Measurements from ENCODE around the gene NAP1L5. TPM values are rescaled to one million over a fixed set of nuclear protein-coding genes. Genes with fewer than 3 reads are reported as not detected.

Gene NAP1L5
- total and polyA plus RNA-seq, 2 experiments from 2014 or later: 2.0 to 2.4 TPM

DNA sequence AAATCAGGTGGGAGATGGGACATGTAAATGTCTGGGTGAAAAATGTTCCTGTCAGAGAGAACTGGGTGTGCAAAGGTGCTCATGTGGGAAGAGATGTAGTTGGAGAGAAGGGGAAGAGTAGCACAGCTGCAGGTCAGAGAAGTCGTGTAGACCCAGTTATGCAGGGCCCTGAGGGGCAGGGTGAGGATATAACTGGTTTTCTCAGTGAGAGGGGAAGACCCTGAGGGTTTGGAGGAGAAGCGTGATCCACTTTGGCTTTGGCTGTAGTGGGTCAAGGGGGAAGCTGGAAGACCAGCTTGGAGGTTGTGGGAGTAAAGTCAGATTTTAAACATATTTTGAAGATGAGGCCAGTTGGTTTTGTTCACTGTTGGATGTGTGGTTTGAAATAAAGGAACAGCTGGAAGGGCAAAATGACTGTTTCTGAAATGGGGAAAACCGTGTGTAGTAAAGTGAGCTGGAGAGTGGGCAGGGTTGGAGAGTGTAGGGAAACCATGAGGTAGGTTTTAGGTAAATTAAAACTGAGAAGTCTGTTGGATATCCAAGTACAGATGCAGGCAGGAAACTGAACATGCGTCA lies 44.2 kb downstream of the NAP1L5 start:
- no peaks in the 10 kb centered on the region for H3K79me2 ChIP-seq (replicated peaks; ENCODE audit: insufficient read depth)
- no peak overlapping the region for H2AFZ ChIP-seq
- Mint-ChIP-seq H3K27me3 (ENCODE audit: insufficient read depth, low read depth, poor library complexity) (peaks cover 6% of the 10 kb centered on the region), H3K9me3 (no peaks in the 10 kb centered on the region; the same call in 2 of the 3 replicates), H3K4me3 (no peak overlapping the region), H3K36me3 (ENCODE audit: low read depth) (no peaks in the 10 kb centered on the region; the same call in 2 of the 3 replicates), H3K4me1 (peaks cover 24% of the 10 kb centered on the region), H3K27ac (peak overlapping the region; percentile 42; the same call in 1 of the 2 replicates)
- no peaks in the 10 kb centered on the region for H3K9me2 ChIP-seq (ENCODE audit: insufficient read depth)
- no peaks in the 10 kb centered on the region for H4K20me1 ChIP-seq (replicated peaks; ENCODE audit: insufficient read depth)
- H3K27me3 ChIP-seq (ENCODE audit: insufficient read depth): no peaks in the 10 kb centered on the region
- no peaks in the 10 kb centered on the region for H3K36me3 ChIP-seq (ENCODE audit: insufficient read depth)
- peaks cover 19% of the 10 kb centered on the region for H3K4me1 ChIP-seq (ENCODE audit: insufficient read depth)
- H3K27ac ChIP-seq (ENCODE audit: low read depth): no peak overlapping the region
- TF ChIP-seq ZNF114 (CRISPR knock-in tag; IDR thresholded peaks at IDR 0.05) (no peak), EZH2phosphoT487 (IDR thresholded peaks at IDR 0.05; ENCODE audit: unreplicated experiment) (no peak), CREB1 (CRISPR knock-in tag; IDR thresholded peaks at IDR 0.05; ENCODE audit: low read depth) (no peak), JUNB (IDR thresholded peaks at IDR 0.05; ENCODE audit: unreplicated experiment) (no peak), ZNF331 (CRISPR knock-in tag; IDR thresholded peaks at IDR 0.05; ENCODE audit: low read depth) (no peak), POLR2AphosphoS5 (IDR thresholded peaks at IDR 0.05; ENCODE audit: low read depth) (no peak), STAT1 (IDR thresholded peaks at IDR 0.05; ENCODE audit: unreplicated experiment) (no peak)
- TF ChIP-seq, protein P1, sequence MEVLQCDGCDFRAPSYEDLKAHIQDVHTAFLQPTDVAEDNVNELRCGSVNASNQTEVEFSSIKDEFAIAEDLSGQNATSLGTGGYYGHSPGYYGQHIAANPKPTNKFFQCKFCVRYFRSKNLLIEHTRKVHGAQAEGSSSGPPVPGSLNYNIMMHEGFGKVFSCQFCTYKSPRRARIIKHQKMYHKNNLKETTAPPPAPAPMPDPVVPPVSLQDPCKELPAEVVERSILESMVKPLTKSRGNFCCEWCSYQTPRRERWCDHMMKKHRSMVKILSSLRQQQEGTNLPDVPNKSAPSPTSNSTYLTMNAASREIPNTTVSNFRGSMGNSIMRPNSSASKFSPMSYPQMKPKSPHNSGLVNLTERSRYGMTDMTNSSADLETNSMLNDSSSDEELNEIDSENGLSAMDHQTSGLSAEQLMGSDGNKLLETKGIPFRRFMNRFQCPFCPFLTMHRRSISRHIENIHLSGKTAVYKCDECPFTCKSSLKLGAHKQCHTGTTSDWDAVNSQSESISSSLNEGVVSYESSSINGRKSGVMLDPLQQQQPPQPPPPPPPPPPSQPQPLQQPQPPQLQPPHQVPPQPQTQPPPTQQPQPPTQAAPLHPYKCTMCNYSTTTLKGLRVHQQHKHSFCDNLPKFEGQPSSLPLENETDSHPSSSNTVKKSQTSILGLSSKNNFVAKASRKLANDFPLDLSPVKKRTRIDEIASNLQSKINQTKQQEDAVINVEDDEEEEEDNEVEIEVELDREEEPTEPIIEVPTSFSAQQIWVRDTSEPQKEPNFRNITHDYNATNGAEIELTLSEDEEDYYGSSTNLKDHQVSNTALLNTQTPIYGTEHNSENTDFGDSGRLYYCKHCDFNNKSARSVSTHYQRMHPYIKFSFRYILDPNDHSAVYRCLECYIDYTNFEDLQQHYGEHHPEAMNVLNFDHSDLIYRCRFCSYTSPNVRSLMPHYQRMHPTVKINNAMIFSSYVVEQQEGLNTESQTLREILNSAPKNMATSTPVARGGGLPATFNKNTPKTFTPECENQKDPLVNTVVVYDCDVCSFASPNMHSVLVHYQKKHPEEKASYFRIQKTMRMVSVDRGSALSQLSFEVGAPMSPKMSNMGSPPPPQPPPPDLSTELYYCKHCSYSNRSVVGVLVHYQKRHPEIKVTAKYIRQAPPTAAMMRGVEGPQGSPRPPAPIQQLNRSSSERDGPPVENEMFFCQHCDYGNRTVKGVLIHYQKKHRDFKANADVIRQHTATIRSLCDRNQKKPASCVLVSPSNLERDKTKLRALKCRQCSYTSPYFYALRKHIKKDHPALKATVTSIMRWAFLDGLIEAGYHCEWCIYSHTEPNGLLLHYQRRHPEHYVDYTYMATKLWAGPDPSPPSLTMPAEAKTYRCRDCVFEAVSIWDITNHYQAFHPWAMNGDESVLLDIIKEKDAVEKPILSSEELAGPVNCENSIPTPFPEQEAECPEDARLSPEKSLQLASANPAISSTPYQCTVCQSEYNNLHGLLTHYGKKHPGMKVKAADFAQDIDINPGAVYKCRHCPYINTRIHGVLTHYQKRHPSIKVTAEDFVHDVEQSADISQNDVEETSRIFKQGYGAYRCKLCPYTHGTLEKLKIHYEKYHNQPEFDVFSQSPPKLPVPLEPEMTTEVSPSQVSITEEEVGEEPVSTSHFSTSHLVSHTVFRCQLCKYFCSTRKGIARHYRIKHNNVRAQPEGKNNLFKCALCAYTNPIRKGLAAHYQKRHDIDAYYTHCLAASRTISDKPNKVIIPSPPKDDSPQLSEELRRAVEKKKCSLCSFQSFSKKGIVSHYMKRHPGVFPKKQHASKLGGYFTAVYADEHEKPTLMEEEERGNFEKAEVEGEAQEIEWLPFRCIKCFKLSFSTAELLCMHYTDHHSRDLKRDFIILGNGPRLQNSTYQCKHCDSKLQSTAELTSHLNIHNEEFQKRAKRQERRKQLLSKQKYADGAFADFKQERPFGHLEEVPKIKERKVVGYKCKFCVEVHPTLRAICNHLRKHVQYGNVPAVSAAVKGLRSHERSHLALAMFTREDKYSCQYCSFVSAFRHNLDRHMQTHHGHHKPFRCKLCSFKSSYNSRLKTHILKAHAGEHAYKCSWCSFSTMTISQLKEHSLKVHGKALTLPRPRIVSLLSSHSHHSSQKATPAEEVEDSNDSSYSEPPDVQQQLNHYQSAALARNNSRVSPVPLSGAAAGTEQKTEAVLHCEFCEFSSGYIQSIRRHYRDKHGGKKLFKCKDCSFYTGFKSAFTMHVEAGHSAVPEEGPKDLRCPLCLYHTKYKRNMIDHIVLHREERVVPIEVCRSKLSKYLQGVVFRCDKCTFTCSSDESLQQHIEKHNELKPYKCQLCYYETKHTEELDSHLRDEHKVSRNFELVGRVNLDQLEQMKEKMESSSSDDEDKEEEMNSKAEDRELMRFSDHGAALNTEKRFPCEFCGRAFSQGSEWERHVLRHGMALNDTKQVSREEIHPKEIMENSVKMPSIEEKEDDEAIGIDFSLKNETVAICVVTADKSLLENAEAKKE (CRISPR knock-in tag; IDR thresholded peaks at IDR 0.05): no peak
- TF ChIP-seq, protein P2, sequence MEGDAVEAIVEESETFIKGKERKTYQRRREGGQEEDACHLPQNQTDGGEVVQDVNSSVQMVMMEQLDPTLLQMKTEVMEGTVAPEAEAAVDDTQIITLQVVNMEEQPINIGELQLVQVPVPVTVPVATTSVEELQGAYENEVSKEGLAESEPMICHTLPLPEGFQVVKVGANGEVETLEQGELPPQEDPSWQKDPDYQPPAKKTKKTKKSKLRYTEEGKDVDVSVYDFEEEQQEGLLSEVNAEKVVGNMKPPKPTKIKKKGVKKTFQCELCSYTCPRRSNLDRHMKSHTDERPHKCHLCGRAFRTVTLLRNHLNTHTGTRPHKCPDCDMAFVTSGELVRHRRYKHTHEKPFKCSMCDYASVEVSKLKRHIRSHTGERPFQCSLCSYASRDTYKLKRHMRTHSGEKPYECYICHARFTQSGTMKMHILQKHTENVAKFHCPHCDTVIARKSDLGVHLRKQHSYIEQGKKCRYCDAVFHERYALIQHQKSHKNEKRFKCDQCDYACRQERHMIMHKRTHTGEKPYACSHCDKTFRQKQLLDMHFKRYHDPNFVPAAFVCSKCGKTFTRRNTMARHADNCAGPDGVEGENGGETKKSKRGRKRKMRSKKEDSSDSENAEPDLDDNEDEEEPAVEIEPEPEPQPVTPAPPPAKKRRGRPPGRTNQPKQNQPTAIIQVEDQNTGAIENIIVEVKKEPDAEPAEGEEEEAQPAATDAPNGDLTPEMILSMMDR (conservative IDR thresholded peaks at IDR 0.05; ENCODE audit: low read depth in 2 of 2): no peak
- TF ChIP-seq, protein P3, sequence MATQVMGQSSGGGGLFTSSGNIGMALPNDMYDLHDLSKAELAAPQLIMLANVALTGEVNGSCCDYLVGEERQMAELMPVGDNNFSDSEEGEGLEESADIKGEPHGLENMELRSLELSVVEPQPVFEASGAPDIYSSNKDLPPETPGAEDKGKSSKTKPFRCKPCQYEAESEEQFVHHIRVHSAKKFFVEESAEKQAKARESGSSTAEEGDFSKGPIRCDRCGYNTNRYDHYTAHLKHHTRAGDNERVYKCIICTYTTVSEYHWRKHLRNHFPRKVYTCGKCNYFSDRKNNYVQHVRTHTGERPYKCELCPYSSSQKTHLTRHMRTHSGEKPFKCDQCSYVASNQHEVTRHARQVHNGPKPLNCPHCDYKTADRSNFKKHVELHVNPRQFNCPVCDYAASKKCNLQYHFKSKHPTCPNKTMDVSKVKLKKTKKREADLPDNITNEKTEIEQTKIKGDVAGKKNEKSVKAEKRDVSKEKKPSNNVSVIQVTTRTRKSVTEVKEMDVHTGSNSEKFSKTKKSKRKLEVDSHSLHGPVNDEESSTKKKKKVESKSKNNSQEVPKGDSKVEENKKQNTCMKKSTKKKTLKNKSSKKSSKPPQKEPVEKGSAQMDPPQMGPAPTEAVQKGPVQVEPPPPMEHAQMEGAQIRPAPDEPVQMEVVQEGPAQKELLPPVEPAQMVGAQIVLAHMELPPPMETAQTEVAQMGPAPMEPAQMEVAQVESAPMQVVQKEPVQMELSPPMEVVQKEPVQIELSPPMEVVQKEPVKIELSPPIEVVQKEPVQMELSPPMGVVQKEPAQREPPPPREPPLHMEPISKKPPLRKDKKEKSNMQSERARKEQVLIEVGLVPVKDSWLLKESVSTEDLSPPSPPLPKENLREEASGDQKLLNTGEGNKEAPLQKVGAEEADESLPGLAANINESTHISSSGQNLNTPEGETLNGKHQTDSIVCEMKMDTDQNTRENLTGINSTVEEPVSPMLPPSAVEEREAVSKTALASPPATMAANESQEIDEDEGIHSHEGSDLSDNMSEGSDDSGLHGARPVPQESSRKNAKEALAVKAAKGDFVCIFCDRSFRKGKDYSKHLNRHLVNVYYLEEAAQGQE (IDR thresholded peaks at IDR 0.05; ENCODE audit: unreplicated experiment): no peak
- H3K4me3 ChIP-seq: no peak overlapping the region
- H3F3A ChIP-seq (replicated peaks; ENCODE audit: low read depth): no peaks in the 10 kb centered on the region
- ATAC-seq: no peak
- no peak for DNase-seq (ENCODE audit: low spot score)
- H3K4me2 ChIP-seq: no peak overlapping the region

Measured in GM23338 (cell line).